Measurements from ENCODE around the gene CFAP58.

GRCh38 chr10:104437226-104437625, 83.6 kb downstream of the CFAP58 start:
- TF ChIP-seq CTCF (IDR thresholded peaks at IDR 0.05) (no peak), POLR2A (IDR thresholded peaks at IDR 0.05) (no peak)
